HUES64 (cell line): ENCODE measurements around the gene ADAMTS7.
"Not testable (repeated sequence)": the region's sequence is repeated elsewhere in the genome, so short reads cannot be mapped to it uniquely, and the experiment has no call there.

ENCODE experiments used
- H3K27ac ChIP-seq: 2 replicates; pipeline ENCODE4 v1.7.0; 2013; ENCODE audit warnings: low read depth, low read length, inconsistent platforms
- H3K27me3 ChIP-seq: 2 replicates; pipeline ENCODE4 v1.6.1; 2013; ENCODE audit warnings: mild to moderate bottlenecking, low read length; ENCODE audit not compliant: insufficient read depth
- H3K36me3 ChIP-seq: 2 replicates; pipeline ENCODE4 v1.6.1; 2013; ENCODE audit warnings: mild to moderate bottlenecking, low read length; ENCODE audit not compliant: insufficient read depth
- H3K4me1 ChIP-seq: 2 replicates; pipeline ENCODE4 v1.6.1; 2013; ENCODE audit warnings: mild to moderate bottlenecking, low read length, moderate library complexity; ENCODE audit not compliant: insufficient read depth
- H3K4me3 ChIP-seq: 2 replicates; pipeline ENCODE4 v1.5.1; 2013; ENCODE audit warnings: mild to moderate bottlenecking, low read length, moderate library complexity
- H3K9ac ChIP-seq: 2 replicates; pipeline ENCODE4 v1.6.1; 2013; ENCODE audit warnings: mild to moderate bottlenecking, low read depth, low read length
- H3K9me3 ChIP-seq: 2 replicates; pipeline ENCODE4 v1.6.1; 2013; ENCODE audit warnings: low read depth, low read length; ENCODE audit not compliant: insufficient read depth
- WGBS: fragments of 150-250, 120-280 bp; methylation state at CpG from one replicate; pipeline ENCODE4 v1.1.7; 2013; ENCODE audit warnings: missing lambda C conversion rate; 5-methylcytosine and 5-hydroxymethylcytosine counted together

Gene ADAMTS7

DNA sequence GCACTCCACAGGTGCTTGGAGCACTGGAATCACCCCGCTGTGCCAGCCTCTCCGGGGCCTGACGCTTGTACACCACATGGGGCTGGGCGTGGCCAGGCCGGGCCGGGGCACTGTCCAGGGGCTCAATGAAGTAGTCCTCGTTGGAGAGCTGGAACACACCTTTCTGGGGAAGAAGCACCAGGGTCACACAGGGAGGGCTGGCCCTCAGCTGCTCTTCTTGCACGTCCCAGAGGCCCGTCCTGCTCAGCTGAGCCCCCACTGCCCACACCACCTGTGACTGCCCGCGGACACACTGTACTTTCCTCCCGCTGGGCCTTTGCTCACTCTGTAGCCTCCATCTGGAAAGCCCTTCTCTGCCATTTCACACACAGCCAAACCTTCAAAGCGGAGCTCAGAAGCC, 13.3 kb downstream of the ADAMTS7 start:
- Histone ChIP-seq H3K9ac (no peak overlapping the region), H3K9me3 (no peaks in the 10 kb centered on the region), H3K27me3 (no peaks in the 10 kb centered on the region), H3K4me3 (no peak overlapping the region), H3K36me3 (peaks cover 32% of the 10 kb centered on the region), H3K4me1 (no peaks in the 10 kb centered on the region), H3K27ac (no peak overlapping the region)
- whole genome bisulfite sequencing = 94% methylated on average over 13 of the region's 13 CpGs

DNA sequence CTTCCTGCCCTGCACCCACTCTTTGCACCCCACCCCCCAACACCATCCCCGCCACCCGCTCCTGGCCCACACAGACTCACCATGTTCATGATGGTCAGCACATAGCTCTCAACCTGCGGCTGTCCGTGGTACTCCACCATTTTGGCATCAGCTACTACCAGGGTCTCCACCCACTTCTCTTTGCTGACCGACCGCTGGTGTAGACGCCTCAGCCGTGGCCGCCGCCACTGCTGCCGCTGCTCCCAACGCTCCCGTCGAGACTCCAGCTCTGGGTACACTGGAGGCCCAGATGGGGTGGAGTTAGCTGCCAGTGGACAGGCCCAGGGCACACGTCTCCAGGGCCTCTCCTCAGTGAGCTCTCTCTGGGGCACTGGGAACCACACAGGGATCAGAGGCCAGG, 14.8 kb downstream of the ADAMTS7 start:
- Histone ChIP-seq H3K27me3 (no peaks in the 10 kb centered on the region), H3K36me3 (peaks cover 32% of the 10 kb centered on the region), H3K27ac (no peak overlapping the region), H3K9ac (no peak overlapping the region), H3K4me1 (no peaks in the 10 kb centered on the region), H3K4me3 (no peak overlapping the region), H3K9me3 (no peaks in the 10 kb centered on the region)
- 94% methylated on average over 15 of the region's 15 CpGs for WGBS

DNA sequence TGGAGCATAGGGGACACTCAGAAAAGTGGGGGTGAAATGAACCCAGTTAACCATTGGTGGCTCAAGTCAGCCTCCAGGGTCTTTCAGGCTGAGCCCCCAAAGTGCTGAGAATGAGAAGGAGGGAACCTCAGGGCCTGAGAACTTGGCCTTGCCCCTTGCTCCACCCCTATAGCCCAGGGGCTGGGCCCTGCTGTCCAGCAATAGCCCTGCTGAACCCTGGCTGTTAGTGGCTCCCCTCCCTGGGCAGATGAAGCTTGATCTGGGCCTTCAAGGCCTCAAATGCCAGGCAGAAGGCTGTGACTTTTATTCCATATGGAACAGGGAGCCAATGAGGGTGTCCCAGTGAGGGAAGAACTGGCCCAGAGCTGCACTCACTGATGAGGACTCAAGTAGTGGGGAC, 16.2 kb downstream of the ADAMTS7 start:
- Histone ChIP-seq H3K4me3 (no peak overlapping the region), H3K27ac (no peak overlapping the region), H3K4me1 (no peaks in the 10 kb centered on the region), H3K36me3 (peaks cover 45% of the 10 kb centered on the region), H3K9ac (no peak overlapping the region), H3K27me3 (no peaks in the 10 kb centered on the region), H3K9me3 (no peaks in the 10 kb centered on the region)

DNA sequence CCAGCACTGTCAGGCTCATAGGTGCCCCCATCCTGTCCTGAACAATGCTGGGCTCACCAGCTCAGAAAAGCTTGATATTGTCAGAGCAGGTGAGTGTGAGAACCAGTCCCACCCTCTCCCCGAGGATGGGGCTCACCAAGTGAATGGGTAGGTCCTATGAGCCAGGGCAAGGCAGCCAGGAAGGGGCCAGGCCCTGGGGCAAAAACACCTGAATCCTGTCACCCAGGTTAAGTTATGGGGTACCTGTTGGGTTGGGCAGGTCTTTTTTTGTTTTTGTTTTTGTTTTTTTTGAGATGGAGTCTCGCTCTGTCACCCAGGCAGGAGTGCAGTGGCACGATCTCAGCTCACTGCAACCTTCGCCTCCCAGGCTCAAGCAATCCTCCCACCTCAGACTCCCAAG, 16.8 kb downstream of the ADAMTS7 start:
- H3K4me3 ChIP-seq, H3K27ac ChIP-seq, H3K9ac ChIP-seq, H3K9me3 ChIP-seq, H3K27me3 ChIP-seq, H3K4me1 ChIP-seq: not testable (repeated sequence)
- 96% methylated on average over 4 of the region's 4 CpGs for WGBS
- peaks cover 51% of the 10 kb centered on the region for H3K36me3 ChIP-seq

DNA sequence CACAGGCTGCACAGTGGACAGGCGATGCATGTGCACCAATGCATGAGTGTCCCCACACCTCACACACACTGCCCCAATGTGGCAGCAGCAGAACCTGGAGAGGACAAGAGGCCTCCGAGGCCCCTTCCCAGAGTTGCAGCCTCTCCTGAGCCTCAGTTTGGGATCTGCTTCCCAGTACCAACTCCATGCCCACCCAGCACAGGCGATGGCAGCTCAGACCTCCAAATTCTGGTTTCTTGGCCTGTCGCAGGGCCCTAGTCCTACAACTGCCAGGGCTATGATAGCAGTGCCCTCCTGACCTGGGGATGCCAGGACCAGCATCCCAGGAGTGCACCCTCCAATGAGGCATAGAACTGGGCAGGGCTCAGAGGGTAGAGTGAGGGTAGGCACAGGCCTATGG, 19.9 kb downstream of the ADAMTS7 start:
- no peak overlapping the region for H3K27ac ChIP-seq
- WGBS = 86% methylated on average over 4 of the region's 4 CpGs
- H3K4me3 ChIP-seq = no peak overlapping the region
- no peaks in the 10 kb centered on the region for H3K27me3 ChIP-seq
- H3K9me3 ChIP-seq = no peaks in the 10 kb centered on the region
- H3K36me3 ChIP-seq = peaks cover 62% of the 10 kb centered on the region
- no peaks in the 10 kb centered on the region for H3K4me1 ChIP-seq
- no peak overlapping the region for H3K9ac ChIP-seq

DNA sequence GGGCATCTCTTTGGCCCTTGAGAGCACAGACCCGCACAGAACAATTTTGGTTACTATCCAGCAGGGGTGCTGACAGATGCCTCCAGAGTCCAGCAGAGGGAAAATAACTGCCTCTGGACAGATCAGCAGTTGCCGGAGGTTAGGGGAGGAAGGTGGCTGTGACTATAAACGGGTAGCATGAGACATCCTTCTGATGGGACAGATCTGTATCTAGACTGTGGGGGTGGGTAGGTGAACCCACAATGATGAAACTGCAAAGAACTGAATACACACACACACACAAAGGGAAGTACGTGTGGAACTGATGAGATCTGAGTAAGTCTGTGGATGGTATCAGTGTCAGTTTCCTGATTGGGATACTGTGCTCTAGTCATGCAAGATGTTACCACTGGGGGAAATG, 21.2 kb downstream of the ADAMTS7 start:
- no peaks in the 10 kb centered on the region for H3K27me3 ChIP-seq
- H3K36me3 ChIP-seq = peaks cover 59% of the 10 kb centered on the region
- no peak overlapping the region for H3K27ac ChIP-seq
- H3K4me3 ChIP-seq = no peak overlapping the region
- no peak overlapping the region for H3K9ac ChIP-seq
- H3K9me3 ChIP-seq = no peaks in the 10 kb centered on the region
- no peaks in the 10 kb centered on the region for H3K4me1 ChIP-seq
- 96% methylated on average over 4 of the region's 4 CpGs for WGBS

GRCh38 chr15:78789615-78790014, 21.6 kb downstream of the ADAMTS7 start:
- H3K4me1 ChIP-seq = no peaks in the 10 kb centered on the region
- H3K9ac ChIP-seq = no peak overlapping the region
- WGBS = 97% methylated on average over 17 of the region's 17 CpGs
- peaks cover 56% of the 10 kb centered on the region for H3K36me3 ChIP-seq
- no peak overlapping the region for H3K4me3 ChIP-seq
- no peaks in the 10 kb centered on the region for H3K27me3 ChIP-seq
- H3K9me3 ChIP-seq = no peaks in the 10 kb centered on the region
- H3K27ac ChIP-seq = no peak overlapping the region

DNA sequence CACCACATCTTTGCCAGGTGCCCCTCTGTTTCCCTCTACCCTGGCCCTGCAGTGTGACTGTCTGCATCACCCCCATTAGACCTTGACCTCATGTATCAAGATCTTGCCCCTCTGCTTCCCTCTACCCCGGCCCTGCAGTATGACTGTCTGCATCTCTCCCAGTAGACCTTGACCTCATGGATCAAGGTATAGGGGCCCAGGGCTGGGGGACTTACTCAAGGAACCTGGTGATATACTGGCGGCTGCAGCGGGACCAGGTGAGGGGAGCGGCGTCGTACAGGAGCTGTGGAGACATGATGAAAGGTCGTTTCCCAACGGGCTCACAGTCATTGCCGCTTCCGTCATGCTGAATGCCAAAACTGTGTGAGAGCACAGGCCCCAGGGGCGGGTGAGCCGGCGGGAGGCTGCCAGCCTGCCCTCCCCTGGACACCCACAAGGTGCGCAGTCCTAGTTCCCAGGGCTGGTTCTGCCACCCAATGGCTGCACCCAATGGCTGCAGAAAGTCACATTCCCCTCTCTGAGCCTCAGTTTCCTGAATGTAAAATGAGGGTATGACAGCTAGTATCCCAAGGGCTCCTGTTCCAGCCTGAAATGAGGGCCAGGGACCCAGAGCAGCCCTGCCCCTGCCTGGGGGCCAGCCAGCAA, 23.1 kb downstream of the ADAMTS7 start:
- no peaks in the 10 kb centered on the region for H3K27me3 ChIP-seq
- H3K9ac ChIP-seq = no peak overlapping the region
- peaks cover 53% of the 10 kb centered on the region for H3K36me3 ChIP-seq
- H3K4me3 ChIP-seq = no peak overlapping the region
- WGBS = 95% methylated on average over 14 of the region's 14 CpGs
- no peaks in the 10 kb centered on the region for H3K9me3 ChIP-seq
- H3K27ac ChIP-seq = no peak overlapping the region
- H3K4me1 ChIP-seq = no peaks in the 10 kb centered on the region

DNA sequence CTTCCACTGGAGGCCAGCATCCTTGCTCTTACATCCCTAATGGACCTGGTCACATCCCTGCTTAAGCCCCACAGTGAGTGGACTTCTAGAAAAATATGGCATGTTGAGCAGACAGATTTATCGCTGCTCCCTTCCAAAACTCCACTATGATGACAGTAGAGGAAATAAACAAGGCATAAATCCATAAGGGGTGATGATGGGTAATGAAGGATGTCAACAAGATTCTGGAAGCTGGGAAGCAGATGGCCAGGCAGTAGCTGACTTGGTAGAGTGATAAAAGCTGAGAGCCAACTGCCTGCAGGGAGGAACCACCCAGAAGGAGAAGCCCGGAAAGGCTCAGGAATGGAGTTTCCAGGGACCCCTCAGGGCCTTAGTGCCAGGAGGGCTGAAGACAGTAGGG, 28.9 kb downstream of the ADAMTS7 start:
- not testable (repeated sequence) for H3K9ac ChIP-seq, H3K9me3 ChIP-seq, H3K27ac ChIP-seq, H3K4me1 ChIP-seq, H3K4me3 ChIP-seq, H3K27me3 ChIP-seq
- 100% methylated on average over 1 of the region's 2 CpGs for WGBS
- peaks cover 18% of the 10 kb centered on the region for H3K36me3 ChIP-seq

GRCh38 chr15:78781381-78781780, 29.9 kb downstream of the ADAMTS7 start:
- not testable (repeated sequence) for H3K4me3 ChIP-seq, H3K27me3 ChIP-seq, H3K4me1 ChIP-seq, H3K36me3 ChIP-seq, H3K27ac ChIP-seq, H3K9me3 ChIP-seq, H3K9ac ChIP-seq
- WGBS = 96% methylated on average over 4 of the region's 4 CpGs

DNA sequence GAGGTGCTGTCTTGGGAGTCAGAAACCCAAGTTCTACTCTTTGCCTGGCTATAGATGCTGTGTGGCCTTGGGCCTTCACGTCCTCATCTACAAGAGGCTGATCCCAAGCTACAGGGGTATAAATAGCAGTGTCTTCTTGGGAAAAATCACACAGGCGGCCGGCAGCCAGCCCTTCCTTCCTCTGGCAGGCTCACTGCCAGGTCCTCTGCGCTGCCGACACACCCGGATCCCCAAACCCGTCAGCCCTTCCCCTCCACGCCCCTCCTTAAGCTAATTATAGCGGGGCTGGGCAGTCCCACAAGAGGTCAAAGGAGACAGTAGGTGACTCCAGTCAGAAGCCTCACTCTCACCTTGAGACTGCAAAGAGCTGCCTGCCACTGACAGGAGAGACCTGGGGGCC, 31.3 kb downstream of the ADAMTS7 start:
- not testable (repeated sequence) for H3K27me3 ChIP-seq, H3K27ac ChIP-seq, H3K4me3 ChIP-seq, H3K9ac ChIP-seq, H3K9me3 ChIP-seq, H3K36me3 ChIP-seq, H3K4me1 ChIP-seq
- WGBS = 91% methylated on average over 1 of the region's 9 CpGs

GRCh38 chr15:78779176-78779785, 32.0 kb downstream of the ADAMTS7 start:
- H3K36me3 ChIP-seq, H3K9ac ChIP-seq, H3K9me3 ChIP-seq, H3K27me3 ChIP-seq, H3K4me1 ChIP-seq, H3K4me3 ChIP-seq, H3K27ac ChIP-seq: not testable (repeated sequence)
- 94% methylated on average over 10 of the region's 11 CpGs for WGBS
